Ishikawa (cell line): ENCODE data around the gene TTLL10.

Experiments used
- CEBPB ChIP-seq: IDR thresholded peaks from 2 replicates; pipeline ENCODE4 v1.6.1; 2012
- CREB1 ChIP-seq: IDR thresholded peaks from 2 replicates; pipeline ENCODE4 v1.6.1; 2012; ENCODE audit warnings: low read depth
- EGR1 ChIP-seq: IDR thresholded peaks from 2 replicates; pipeline ENCODE4 v1.6.1; 2012
- EP300 ChIP-seq: IDR thresholded peaks from 2 replicates; pipeline ENCODE4 v1.6.1; 2012; ENCODE audit warnings: borderline replicate concordance
- FOXM1 ChIP-seq: IDR thresholded peaks from 2 replicates; pipeline ENCODE4 v1.6.1; 2012; ENCODE audit warnings: low read depth, borderline replicate concordance
- MAX ChIP-seq: IDR thresholded peaks from 2 replicates; pipeline ENCODE4 v1.6.1; 2012
- NFIC ChIP-seq: IDR thresholded peaks from 2 replicates; pipeline ENCODE4 v1.6.1; 2012
- RAD21 ChIP-seq: IDR thresholded peaks from 2 replicates; pipeline ENCODE4 v1.6.1; 2012; ENCODE audit warnings: low read depth
- REST ChIP-seq: IDR thresholded peaks from 2 replicates; pipeline ENCODE4 v1.6.1; 2012; ENCODE audit warnings: low read depth, mild to moderate bottlenecking
- TAF1 ChIP-seq: IDR thresholded peaks from 2 replicates; pipeline ENCODE4 v1.6.1; 2012; ENCODE audit warnings: low read depth, mild to moderate bottlenecking
- TCF12 ChIP-seq: IDR thresholded peaks from 2 replicates; pipeline ENCODE4 v1.6.1; 2012; ENCODE audit warnings: low read depth
- TEAD4 ChIP-seq: IDR thresholded peaks from 2 replicates; pipeline ENCODE4 v1.6.1; 2012
- USF1 ChIP-seq: IDR thresholded peaks from 2 replicates; pipeline ENCODE4 v1.6.1; 2012
- YY1 ChIP-seq: IDR thresholded peaks from 2 replicates; pipeline ENCODE4 v1.6.1; 2012; ENCODE audit warnings: low read depth
- ZBTB7A ChIP-seq: IDR thresholded peaks from 2 replicates; pipeline ENCODE4 v1.6.1; 2012; ENCODE audit warnings: low read depth

The TTLL10 gene

GRCh38 chr1:1167398-1167821 lies 6.3 kb upstream of the TTLL10 start:
- TF ChIP-seq CREB1 (no peak), RAD21 (no peak), NFIC (no peak), YY1 (no peak), TAF1 (no peak), USF1 (no peak), ZBTB7A (no peak), MAX (no peak), TEAD4 (no peak), EGR1 (no peak), FOXM1 (no peak), TCF12 (no peak)

GRCh38 chr1:1167841-1168450 lies 5.7 kb upstream of the TTLL10 start:
- TF ChIP-seq EGR1 (no peak), EP300 (no peak), YY1 (no peak), TEAD4 (no peak), CREB1 (no peak), TAF1 (no peak), FOXM1 (no peak), ZBTB7A (no peak), REST (no peak), USF1 (no peak), MAX (no peak), TCF12 (no peak), RAD21 (no peak), NFIC (no peak), CEBPB (no peak)

GRCh38 chr1:1168451-1169411 lies 4.9 kb upstream of the TTLL10 start:
- no peak for TF ChIP-seq CEBPB
- TF ChIP-seq RAD21, result no peak
- TF ChIP-seq TAF1, result no peak
- no peak for TF ChIP-seq REST
- no peak for TF ChIP-seq ZBTB7A
- TF ChIP-seq FOXM1, result no peak
- TF ChIP-seq YY1, result no peak
- TF ChIP-seq NFIC, result no peak
- no peak for TF ChIP-seq EP300
- no peak for TF ChIP-seq TEAD4
- TF ChIP-seq USF1, result no peak
- TF ChIP-seq MAX, result no peak
- no peak for TF ChIP-seq EGR1
- no peak for TF ChIP-seq CREB1
- no peak for TF ChIP-seq TCF12

GRCh38 chr1:1169429-1170214 lies 4.1 kb upstream of the TTLL10 start:
- TF ChIP-seq REST, result no peak
- no peak; the same call in 1 of the 2 replicates for TF ChIP-seq MAX
- TF ChIP-seq CREB1, result no peak
- no peak for TF ChIP-seq FOXM1
- no peak for TF ChIP-seq USF1
- TF ChIP-seq TEAD4, result no peak
- TF ChIP-seq RAD21, result no peak
- TF ChIP-seq ZBTB7A, result no peak; the same call in 1 of the 2 replicates
